Lower leg skin (tissue), 4 donors: ENCODE measurements around the gene MCF2. TPM values are rescaled to one million over a fixed set of nuclear protein-coding genes. Genes with fewer than 3 reads are reported as not detected.

Experiments
- DNase-seq, 2 donors: peaks; one replicate each; pipeline ENCODE4 v3.0.0-alpha.2; 2019; ENCODE audit warnings: low spot score in 2 of 2
- H3K4me3 ChIP-seq: fragments of 200-600 bp; sonication (generic); 2 replicates; pipeline ENCODE4 v1.5.1; 2017; ENCODE audit warnings: mild to moderate bottlenecking, low read depth; ENCODE audit not compliant: poor library complexity, severe bottlenecking
- POLR2A ChIP-seq, 2 donors: fragments of 450-650 bp; IDR thresholded peaks; one replicate each; pipeline ENCODE4 v1.6.1; 2016 to 2017; ENCODE audit warnings: antibody characterized with exemption in 2 of 2, mild to moderate bottlenecking in 1 of 2, moderate library complexity in 1 of 2
- WGBS, 2 donors: methylation state at CpG; one replicate each; pipeline ENCODE4 v1.1.5; 2018; 5-methylcytosine and 5-hydroxymethylcytosine counted together
- intact Hi-C: fragments of 100-400 bp; cut with DNase I; formaldehyde crosslinking; loops from one replicate; pipeline ENCODE4 v1.15.0; 2023; ENCODE audit warnings: low total_unique reads
- total RNA-seq, 4 donors: library from RNA; depleted of rRNA; stranded (reverse); fragments of >200 nt; gene quantifications; one replicate each; pipeline ENCODE4 v1.1.0, GENCODE V29; 2016
- TF ChIP-seq, protein P1 (sequence below), 3 donors: fragments of 450-650 bp; IDR thresholded peaks; one replicate each; pipeline ENCODE4 v1.5.1; 2016; ENCODE audit warnings: antibody characterized with exemption in 3 of 3, mild to moderate bottlenecking in 3 of 3, moderate library complexity in 2 of 3

MCF2 gene
- total RNA-seq, 4 donors from 2014 or later: 0.13 TPM; not detected in 3

DNA sequence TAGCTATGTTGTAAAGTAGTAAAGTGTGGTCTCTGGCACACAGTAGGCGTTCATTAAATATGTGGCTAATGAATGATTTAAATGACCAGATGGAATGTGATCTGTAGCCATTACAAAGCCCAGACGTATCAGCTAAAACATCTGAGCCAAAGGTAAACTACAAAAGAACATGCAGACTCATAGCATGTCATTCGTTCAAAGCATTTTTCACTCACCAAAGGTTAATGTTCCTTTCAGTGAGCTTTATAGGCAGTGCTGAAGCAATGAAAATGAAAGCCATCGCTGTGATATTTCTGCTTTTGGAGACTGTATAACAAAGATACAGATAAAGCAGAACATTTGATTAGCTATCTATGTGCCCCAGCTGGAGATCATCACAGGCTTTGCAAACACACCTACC lies 126.9 kb downstream of the MCF2 start:
- intact Hi-C loops: no loop called here
- WGBS, 2 donors: 56 to 57% methylated on average over 4 of the region's 4 CpGs
- DNase-seq: no peak
- TF ChIP-seq POLR2A (IDR thresholded peaks at IDR 0.05): no peak
- TF ChIP-seq, protein P1, sequence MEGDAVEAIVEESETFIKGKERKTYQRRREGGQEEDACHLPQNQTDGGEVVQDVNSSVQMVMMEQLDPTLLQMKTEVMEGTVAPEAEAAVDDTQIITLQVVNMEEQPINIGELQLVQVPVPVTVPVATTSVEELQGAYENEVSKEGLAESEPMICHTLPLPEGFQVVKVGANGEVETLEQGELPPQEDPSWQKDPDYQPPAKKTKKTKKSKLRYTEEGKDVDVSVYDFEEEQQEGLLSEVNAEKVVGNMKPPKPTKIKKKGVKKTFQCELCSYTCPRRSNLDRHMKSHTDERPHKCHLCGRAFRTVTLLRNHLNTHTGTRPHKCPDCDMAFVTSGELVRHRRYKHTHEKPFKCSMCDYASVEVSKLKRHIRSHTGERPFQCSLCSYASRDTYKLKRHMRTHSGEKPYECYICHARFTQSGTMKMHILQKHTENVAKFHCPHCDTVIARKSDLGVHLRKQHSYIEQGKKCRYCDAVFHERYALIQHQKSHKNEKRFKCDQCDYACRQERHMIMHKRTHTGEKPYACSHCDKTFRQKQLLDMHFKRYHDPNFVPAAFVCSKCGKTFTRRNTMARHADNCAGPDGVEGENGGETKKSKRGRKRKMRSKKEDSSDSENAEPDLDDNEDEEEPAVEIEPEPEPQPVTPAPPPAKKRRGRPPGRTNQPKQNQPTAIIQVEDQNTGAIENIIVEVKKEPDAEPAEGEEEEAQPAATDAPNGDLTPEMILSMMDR (IDR thresholded peaks at IDR 0.05): no peak
- no peak overlapping the region for H3K4me3 ChIP-seq

- intact Hi-C loops: no loop called here
- TF ChIP-seq POLR2A (IDR thresholded peaks at IDR 0.05): no peak
- TF ChIP-seq, protein P1 (IDR thresholded peaks at IDR 0.05): no peak
- 80 to 88% methylated on average over 1 of the region's 1 CpG for WGBS, 2 donors
- H3K4me3 ChIP-seq: no peak overlapping the region
- no peak for DNase-seq
These were observed 141.0 kb downstream of the MCF2 start for GRCh38 chrX:139566981-139567380.

DNA sequence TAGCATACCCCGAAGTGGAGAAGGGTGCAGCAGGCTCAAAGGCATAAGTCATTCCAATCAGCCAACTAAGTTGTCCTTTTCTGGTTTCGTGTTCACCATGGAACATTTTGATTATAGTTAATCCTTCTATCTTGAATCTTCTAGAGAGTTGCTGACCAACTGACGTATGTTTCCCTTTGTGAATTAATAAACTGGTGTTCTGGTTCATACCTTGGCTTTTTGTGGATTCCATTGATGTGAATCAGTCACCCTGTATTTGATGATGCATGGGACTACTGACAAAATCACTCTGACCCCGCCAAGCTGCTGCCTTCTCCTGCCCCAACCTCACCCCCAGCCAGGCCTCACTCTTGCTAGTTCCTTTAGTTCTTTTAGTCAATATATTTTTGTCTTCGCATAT lies 144.7 kb downstream of the MCF2 start:
- no peak for TF ChIP-seq POLR2A (IDR thresholded peaks at IDR 0.05)
- TF ChIP-seq, protein P1 (IDR thresholded peaks at IDR 0.05): no peak
- WGBS, 2 donors: 73 to 83% methylated on average over 5 of the region's 5 CpGs
- intact Hi-C loops: no loop called here

DNA sequence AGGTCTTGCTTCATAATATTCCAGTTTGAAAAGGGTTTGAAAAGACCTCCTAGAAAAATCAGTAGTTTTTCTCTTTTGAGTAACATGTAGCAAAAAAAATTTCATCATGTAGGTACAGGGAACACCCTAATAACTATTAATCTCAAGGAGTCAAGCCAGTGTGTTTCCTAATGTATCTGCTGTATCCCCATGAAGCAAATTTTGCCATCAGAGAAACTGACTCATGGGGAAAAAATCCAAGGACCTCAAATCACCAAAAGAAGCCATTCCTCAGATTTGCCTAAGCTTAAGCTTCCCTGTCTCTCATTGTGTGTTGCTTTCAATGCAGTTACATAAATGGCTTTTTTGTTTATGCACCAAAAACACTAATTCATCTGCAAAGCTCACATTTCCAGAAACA lies 147.7 kb downstream of the MCF2 start:
- no peak for DNase-seq
- TF ChIP-seq, protein P1 (IDR thresholded peaks at IDR 0.05): no peak
- no peak for TF ChIP-seq POLR2A (IDR thresholded peaks at IDR 0.05)
- no peak overlapping the region for H3K4me3 ChIP-seq
- intact Hi-C loops: no loop called here

More for the DNA sequence above, 144.7 kb downstream of the MCF2 start:
- no peak overlapping the region for H3K4me3 ChIP-seq
- DNase-seq: no peak

- DNase-seq: peak in 1 of 2 donors; percentile 18
- TF ChIP-seq POLR2A (IDR thresholded peaks at IDR 0.05): no peak
- TF ChIP-seq, protein P1 (IDR thresholded peaks at IDR 0.05): no peak
- intact Hi-C loops: no loop called here
- 15 to 28% methylated on average over 8 to 9 of the region's 9 CpGs for WGBS, 2 donors
- H3K4me3 ChIP-seq: no peak overlapping the region
These were observed 148.5 kb downstream of the MCF2 start for GRCh38 chrX:139559383-139560042.
